RWPE2 (cell line): Measurements from ENCODE around the gene PKIG.
A peak's percentile ranks its signal among the peaks of the same experiment; 100 is the strongest.

ENCODE experiments used
- ATAC-seq: fragments of 200-7000 bp; cut with Tn5 transposase; 3 replicates; pipeline ENCODE4 v1.9.1; 2021; ENCODE audit warnings: low read depth
- DNase-seq: peaks from one replicate; pipeline ENCODE4 v3.0.0-alpha.2; 2020; ENCODE audit warnings: low spot score
- H3K27ac ChIP-seq: fragments of 450-650 bp; 2 replicates; pipeline ENCODE4 v1.5.1; 2017; ENCODE audit warnings: mild to moderate bottlenecking; ENCODE audit not compliant: poor library complexity, severe bottlenecking
- H3K27me3 ChIP-seq: fragments of 250-450 bp; sonication (Bioruptor Pico); 2 replicates; pipeline ENCODE4 v1.5.1; 2021; ENCODE audit warnings: mild to moderate bottlenecking, moderate library complexity; ENCODE audit not compliant: insufficient read depth, poor library complexity, severe bottlenecking
- H3K36me3 ChIP-seq: fragments of 250-450 bp; sonication (Bioruptor Pico); 2 replicates; pipeline ENCODE4 v1.5.1; 2020; ENCODE audit warnings: low read depth, mild to moderate bottlenecking, moderate library complexity
- H3K4me1 ChIP-seq: fragments of 250-450 bp; sonication (Bioruptor Pico); 2 replicates; pipeline ENCODE4 v1.5.1; 2021; ENCODE audit warnings: mild to moderate bottlenecking, moderate library complexity; ENCODE audit not compliant: insufficient read depth, poor library complexity, severe bottlenecking
- H3K4me3 ChIP-seq: fragments of 250-450 bp; sonication (Bioruptor Pico); 2 replicates; pipeline ENCODE4 v1.5.1; 2021; ENCODE audit warnings: mild to moderate bottlenecking, moderate library complexity; ENCODE audit not compliant: severe bottlenecking
- H3K9me3 ChIP-seq: fragments of 250-450 bp; sonication (Bioruptor Pico); 2 replicates; pipeline ENCODE4 v1.5.1; 2021; ENCODE audit warnings: mild to moderate bottlenecking, moderate library complexity; ENCODE audit not compliant: severe bottlenecking
- TF ChIP-seq, protein P1 (sequence below): fragments of 450-650 bp; IDR thresholded peaks from one replicate; pipeline ENCODE4 v1.5.1; 2017; ENCODE audit warnings: mild to moderate bottlenecking, moderate library complexity; ENCODE audit not compliant: poor library complexity, severe bottlenecking

The PKIG gene

GRCh38 chr20:44633872-44634600, 51.7 kb downstream of the PKIG start:
- no peak overlapping the region for H3K4me3 ChIP-seq
- H3K4me1 ChIP-seq: no peaks in the 10 kb centered on the region
- ATAC-seq (no peak), DNase-seq (peak; percentile 79)
- H3K36me3 ChIP-seq: peaks cover 18% of the 10 kb centered on the region
- TF ChIP-seq, protein P1, sequence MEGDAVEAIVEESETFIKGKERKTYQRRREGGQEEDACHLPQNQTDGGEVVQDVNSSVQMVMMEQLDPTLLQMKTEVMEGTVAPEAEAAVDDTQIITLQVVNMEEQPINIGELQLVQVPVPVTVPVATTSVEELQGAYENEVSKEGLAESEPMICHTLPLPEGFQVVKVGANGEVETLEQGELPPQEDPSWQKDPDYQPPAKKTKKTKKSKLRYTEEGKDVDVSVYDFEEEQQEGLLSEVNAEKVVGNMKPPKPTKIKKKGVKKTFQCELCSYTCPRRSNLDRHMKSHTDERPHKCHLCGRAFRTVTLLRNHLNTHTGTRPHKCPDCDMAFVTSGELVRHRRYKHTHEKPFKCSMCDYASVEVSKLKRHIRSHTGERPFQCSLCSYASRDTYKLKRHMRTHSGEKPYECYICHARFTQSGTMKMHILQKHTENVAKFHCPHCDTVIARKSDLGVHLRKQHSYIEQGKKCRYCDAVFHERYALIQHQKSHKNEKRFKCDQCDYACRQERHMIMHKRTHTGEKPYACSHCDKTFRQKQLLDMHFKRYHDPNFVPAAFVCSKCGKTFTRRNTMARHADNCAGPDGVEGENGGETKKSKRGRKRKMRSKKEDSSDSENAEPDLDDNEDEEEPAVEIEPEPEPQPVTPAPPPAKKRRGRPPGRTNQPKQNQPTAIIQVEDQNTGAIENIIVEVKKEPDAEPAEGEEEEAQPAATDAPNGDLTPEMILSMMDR: no peak
- H3K27me3 ChIP-seq: no peaks in the 10 kb centered on the region
- no peaks in the 10 kb centered on the region for H3K9me3 ChIP-seq
- H3K27ac ChIP-seq: no peak overlapping the region

DNA sequence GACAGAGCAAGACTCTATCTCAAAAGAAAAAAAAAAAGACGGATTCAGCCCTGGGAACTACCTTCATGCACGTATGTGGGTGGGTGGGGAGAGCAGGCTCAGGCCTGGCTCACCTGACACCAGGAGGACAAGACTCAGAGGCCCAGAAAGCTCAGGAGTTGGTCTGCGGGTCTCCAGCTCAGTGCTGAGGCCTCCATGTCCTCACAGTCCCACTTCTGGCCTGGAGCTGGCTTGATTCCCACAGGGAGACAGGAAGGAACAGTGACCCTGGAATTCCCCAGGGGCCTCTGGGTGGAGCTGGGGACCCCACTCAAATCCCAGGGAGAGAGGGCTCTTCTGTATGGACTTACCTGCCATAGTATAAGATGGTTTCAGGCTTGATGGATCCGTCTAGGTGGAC, 53.5 kb downstream of the PKIG start:
- no peak overlapping the region for H3K4me3 ChIP-seq
- no peak for ATAC-seq
- no peaks in the 10 kb centered on the region for H3K9me3 ChIP-seq
- H3K27ac ChIP-seq: no peak overlapping the region
- H3K27me3 ChIP-seq: no peaks in the 10 kb centered on the region
- peaks cover 18% of the 10 kb centered on the region for H3K36me3 ChIP-seq
- DNase-seq: peak; percentile 75
- TF ChIP-seq, protein P1: no peak
- no peaks in the 10 kb centered on the region for H3K4me1 ChIP-seq

- TF ChIP-seq, protein P1: no peak
- no peaks in the 10 kb centered on the region for H3K9me3 ChIP-seq
- H3K27ac ChIP-seq: no peak overlapping the region
- DNase-seq (no peak), ATAC-seq (no peak)
- H3K4me1 ChIP-seq: peaks cover 8% of the 10 kb centered on the region
- no peaks in the 10 kb centered on the region for H3K27me3 ChIP-seq
- H3K4me3 ChIP-seq: no peak overlapping the region
- H3K36me3 ChIP-seq: peaks cover 18% of the 10 kb centered on the region
Observed at GRCh38 chr20:44637042-44637441, 54.7 kb downstream of the PKIG start.

DNA sequence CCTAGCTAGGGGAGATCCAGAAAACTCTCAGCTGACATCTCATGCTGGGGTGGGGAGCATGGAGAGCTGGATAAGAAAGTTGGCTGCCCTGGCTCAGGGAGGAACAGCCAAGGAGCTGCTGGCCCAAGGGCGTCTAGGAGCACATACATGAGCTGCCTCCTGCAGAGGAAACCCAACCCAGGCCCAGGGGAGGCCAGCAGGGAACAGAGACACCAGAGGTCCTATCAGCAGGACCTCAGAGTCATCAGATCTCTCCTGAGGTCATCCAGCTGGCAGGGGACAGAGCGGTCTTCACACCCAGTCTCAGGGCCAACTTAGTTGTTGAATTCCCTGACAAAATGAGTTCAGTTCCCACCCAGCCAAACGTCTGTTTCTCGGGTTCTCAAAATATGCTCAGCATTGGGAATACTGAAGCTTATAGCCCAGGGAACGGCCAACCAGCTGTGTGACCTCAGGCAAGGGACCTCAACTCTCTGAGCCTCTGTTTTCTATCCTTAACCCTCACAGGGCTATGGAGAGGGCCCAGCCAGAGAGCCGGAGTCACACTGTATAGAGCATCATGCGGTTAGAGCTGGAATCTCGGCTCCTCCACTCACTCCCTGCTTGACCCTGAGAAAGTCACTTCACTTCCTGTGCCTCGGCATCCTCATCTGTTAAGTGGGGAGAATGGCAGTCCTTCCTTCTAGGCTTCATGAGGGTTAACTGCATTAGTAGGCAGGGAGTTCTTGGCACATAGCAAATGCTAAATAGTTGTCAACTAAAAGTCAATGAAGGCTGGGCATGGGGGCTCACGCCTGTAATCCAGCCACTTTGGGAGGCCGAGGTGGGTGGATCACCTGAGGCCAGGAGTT, 55.4 kb downstream of the PKIG start:
- peaks cover 15% of the 10 kb centered on the region for H3K4me1 ChIP-seq
- TF ChIP-seq, protein P1: no peak
- no peaks in the 10 kb centered on the region for H3K9me3 ChIP-seq
- no peak for ATAC-seq
- no peak overlapping the region for H3K27ac ChIP-seq
- peaks cover 18% of the 10 kb centered on the region for H3K36me3 ChIP-seq
- H3K27me3 ChIP-seq: no peaks in the 10 kb centered on the region
- no peak overlapping the region for H3K4me3 ChIP-seq
- no peak for DNase-seq

- peak overlapping the region; percentile 92 for H3K27ac ChIP-seq
- H3K27me3 ChIP-seq: no peaks in the 10 kb centered on the region
- H3K4me1 ChIP-seq: peaks cover 32% of the 10 kb centered on the region
- H3K9me3 ChIP-seq: no peaks in the 10 kb centered on the region
- TF ChIP-seq, protein P1: no peak
- H3K4me3 ChIP-seq: no peak overlapping the region
- DNase-seq: no peak
- H3K36me3 ChIP-seq: peaks cover under 1% of the 10 kb centered on the region
- ATAC-seq: no peak
Observed at GRCh38 chr20:44640522-44640921, 58.1 kb downstream of the PKIG start.
